ENCODE measurements around the gene ZFYVE9. TPM values are rescaled to one million over a fixed set of nuclear protein-coding genes. Genes with fewer than 3 reads are reported as not detected.

ZFYVE9 gene
- total and polyA plus RNA-seq, 2 of the 13 experiments (the other 11 are each of a cell fraction or from before 2014, with no cell fraction given), result 9.2 to 19.8 TPM

DNA sequence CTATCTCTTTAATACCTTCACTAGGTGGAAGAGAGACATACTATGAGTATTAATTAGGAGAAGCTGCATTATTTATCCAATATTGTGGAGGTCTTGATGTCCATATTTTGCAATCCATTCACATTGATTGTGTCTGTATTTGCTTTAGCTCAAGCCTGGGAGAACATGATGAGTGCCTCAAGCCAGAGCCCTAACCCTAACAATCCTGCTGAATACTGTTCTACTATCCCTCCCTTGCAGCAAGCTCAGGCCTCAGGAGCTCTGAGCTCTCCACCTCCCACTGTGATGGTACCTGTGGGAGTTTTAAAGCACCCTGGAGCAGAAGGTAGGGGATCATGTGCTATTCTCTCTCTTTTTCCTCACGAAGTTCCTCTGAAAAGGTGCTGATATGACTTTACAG, 124.6 kb downstream of the ZFYVE9 start (continued):
- TF ChIP-seq, protein P1, sequence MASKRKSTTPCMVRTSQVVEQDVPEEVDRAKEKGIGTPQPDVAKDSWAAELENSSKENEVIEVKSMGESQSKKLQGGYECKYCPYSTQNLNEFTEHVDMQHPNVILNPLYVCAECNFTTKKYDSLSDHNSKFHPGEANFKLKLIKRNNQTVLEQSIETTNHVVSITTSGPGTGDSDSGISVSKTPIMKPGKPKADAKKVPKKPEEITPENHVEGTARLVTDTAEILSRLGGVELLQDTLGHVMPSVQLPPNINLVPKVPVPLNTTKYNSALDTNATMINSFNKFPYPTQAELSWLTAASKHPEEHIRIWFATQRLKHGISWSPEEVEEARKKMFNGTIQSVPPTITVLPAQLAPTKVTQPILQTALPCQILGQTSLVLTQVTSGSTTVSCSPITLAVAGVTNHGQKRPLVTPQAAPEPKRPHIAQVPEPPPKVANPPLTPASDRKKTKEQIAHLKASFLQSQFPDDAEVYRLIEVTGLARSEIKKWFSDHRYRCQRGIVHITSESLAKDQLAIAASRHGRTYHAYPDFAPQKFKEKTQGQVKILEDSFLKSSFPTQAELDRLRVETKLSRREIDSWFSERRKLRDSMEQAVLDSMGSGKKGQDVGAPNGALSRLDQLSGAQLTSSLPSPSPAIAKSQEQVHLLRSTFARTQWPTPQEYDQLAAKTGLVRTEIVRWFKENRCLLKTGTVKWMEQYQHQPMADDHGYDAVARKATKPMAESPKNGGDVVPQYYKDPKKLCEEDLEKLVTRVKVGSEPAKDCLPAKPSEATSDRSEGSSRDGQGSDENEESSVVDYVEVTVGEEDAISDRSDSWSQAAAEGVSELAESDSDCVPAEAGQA (IDR thresholded peaks at IDR 0.05; ENCODE audit: low read depth), result no peak
- TF ChIP-seq, protein P1 (CRISPR knock-in tag; IDR thresholded peaks at IDR 0.05; ENCODE audit: borderline replicate concordance), result no peak
- TF ChIP-seq, protein P2, sequence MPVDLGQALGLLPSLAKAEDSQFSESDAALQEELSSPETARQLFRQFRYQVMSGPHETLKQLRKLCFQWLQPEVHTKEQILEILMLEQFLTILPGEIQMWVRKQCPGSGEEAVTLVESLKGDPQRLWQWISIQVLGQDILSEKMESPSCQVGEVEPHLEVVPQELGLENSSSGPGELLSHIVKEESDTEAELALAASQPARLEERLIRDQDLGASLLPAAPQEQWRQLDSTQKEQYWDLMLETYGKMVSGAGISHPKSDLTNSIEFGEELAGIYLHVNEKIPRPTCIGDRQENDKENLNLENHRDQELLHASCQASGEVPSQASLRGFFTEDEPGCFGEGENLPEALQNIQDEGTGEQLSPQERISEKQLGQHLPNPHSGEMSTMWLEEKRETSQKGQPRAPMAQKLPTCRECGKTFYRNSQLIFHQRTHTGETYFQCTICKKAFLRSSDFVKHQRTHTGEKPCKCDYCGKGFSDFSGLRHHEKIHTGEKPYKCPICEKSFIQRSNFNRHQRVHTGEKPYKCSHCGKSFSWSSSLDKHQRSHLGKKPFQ (CRISPR knock-in tag; IDR thresholded peaks at IDR 0.05; ENCODE audit: insufficient replicate concordance), result no peak
- no peak for TF ChIP-seq ZFP1 (CRISPR knock-in tag; IDR thresholded peaks at IDR 0.05)
- TF ChIP-seq TP53 (CRISPR knock-in tag; conservative IDR thresholded peaks at IDR 0.05), result no peak
- TF ChIP-seq PAX8 (CRISPR knock-in tag; IDR thresholded peaks at IDR 0.05; ENCODE audit: borderline replicate concordance), result no peak

Data from HepG2 (cell line).